ENCODE measurements around the gene SLC2A1. TPM values are rescaled to one million over a fixed set of nuclear protein-coding genes. Genes with fewer than 3 reads are reported as not detected.

The SLC2A1 gene
- total and polyA plus RNA-seq, 11 donors, result 10.6 to 196 (median 29.9) TPM

DNA sequence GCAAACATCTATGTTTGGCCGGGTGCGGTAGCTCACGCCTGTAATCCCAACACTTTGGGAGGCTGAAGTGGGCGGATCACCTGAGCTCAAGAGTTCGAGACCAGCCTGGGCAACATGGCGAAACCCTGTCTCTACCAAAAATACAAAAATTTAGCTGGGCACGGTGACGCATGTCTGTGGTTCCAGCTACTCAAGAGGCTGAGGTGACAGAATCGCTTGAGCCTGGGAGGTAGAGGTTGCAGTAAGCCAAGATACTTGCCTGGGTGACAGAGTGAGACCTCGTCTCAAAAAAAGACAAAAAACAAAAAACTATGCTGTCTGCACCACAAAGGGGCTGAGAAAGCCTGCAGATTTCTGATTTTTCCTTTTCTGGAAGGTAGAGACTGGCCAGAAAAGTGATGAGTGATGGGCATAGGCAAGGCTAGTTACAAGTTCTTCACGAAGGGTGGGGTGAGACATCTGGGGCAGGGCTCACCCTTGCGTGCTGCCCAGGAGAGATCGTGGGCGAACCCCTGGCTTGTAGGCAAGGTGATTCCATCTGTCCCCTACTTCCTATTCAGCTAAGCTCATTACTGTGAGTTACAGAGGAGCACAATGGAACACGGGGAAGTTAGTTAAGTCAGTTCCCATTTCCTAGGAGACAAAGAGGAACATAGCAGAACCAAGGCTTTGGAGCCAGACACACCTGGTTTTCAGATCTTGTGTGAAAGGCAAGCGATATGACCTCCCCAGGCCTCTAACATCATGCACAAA is 3.2 kb downstream of the SLC2A1 start:
- WGBS, 4 donors, result 72 to 85% (median 83%) methylated on average over 16 of the region's 16 CpGs
- H3K27ac ChIP-seq, result peak overlapping the region in 1 of 12 donors; percentile 78
- H3K27me3 ChIP-seq, result peaks cover 0 to 6% (median 0%) of the 10 kb centered on the region in 9 donors
- intact Hi-C loops (cut with DNase I), result loop anchor here in 1 of 10 donors (5.0 kb wide), 1 partner anchor 33 kb away; no protein-coding TSS in a partner anchor
- peaks cover 0 to 68% (median 30%) of the 10 kb centered on the region in 12 donors for H3K4me1 ChIP-seq
- no peaks in the 10 kb centered on the region for H3K36me3 ChIP-seq
- TF ChIP-seq, protein P1, sequence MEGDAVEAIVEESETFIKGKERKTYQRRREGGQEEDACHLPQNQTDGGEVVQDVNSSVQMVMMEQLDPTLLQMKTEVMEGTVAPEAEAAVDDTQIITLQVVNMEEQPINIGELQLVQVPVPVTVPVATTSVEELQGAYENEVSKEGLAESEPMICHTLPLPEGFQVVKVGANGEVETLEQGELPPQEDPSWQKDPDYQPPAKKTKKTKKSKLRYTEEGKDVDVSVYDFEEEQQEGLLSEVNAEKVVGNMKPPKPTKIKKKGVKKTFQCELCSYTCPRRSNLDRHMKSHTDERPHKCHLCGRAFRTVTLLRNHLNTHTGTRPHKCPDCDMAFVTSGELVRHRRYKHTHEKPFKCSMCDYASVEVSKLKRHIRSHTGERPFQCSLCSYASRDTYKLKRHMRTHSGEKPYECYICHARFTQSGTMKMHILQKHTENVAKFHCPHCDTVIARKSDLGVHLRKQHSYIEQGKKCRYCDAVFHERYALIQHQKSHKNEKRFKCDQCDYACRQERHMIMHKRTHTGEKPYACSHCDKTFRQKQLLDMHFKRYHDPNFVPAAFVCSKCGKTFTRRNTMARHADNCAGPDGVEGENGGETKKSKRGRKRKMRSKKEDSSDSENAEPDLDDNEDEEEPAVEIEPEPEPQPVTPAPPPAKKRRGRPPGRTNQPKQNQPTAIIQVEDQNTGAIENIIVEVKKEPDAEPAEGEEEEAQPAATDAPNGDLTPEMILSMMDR (IDR thresholded peaks at IDR 0.05), result no peak
- no peak for TF ChIP-seq POLR2A (IDR thresholded peaks at IDR 0.05)
- H3K4me3 ChIP-seq, result no peak overlapping the region
- ATAC-seq, result no peak
- no peak for DNase-seq
- no peaks in the 10 kb centered on the region for H3K9me3 ChIP-seq

DNA sequence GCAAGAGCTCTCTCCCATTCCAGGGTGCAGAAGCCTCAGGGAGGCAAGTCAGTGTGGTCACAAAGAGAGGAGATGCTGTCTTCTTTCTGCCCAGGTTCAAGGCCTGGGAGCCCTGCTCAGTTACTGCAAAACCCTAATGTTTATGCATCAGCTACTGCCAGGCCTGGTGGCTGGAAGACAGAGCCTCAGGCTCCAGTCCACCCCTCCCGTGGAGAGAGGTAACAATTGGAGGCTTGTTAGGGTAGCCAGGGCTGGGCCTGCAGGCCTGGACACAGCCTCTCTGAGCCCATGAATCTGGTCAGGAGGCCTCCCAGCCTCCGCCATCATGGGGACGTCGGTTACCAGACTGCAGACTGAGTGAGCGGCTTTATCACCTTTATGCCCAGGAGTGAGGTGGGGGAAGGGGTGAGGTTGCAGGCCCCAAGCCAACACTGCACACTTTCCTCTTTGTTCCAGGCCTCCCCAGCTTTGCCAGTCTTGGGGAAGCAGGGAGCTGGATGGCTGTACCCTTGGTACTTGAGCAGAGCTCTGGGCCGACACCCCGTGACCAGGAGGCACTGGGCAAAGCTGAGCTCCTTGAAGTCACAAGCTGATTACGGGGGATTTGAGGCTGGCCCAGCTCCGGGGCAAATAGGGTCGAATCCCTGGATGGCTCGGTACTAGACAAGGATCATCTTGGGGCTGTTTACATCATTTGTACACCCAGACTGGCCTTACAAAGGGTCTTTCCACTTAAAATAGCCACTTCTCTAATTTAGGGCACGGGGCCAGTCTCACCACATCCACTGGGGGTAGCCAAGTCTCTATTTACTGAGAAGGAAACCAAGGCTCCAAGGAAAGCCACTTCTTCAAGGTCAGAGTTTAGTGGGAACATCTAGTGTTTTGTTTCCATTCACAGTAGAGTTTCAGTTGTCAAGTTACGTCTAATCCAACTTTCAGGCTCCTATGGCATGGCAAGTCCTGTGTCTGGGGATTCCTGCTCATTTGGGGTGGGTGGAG is 5.2 kb downstream of the SLC2A1 start:
- ATAC-seq, result peak in 2 of 4 donors; percentile 10 to 12
- TF ChIP-seq, protein P1 (IDR thresholded peaks at IDR 0.05), result no peak
- TF ChIP-seq POLR2A (IDR thresholded peaks at IDR 0.05), result no peak
- intact Hi-C loops (cut with DNase I), result loop anchor here in 1 of 10 donors (2.0 kb wide), 1 partner anchor 25 kb away; no protein-coding TSS in a partner anchor
- peaks cover 0 to 68% (median 30%) of the 10 kb centered on the region in 12 donors for H3K4me1 ChIP-seq
- DNase-seq, result no peak
- H3K4me3 ChIP-seq, result no peak overlapping the region
- no peaks in the 10 kb centered on the region for H3K36me3 ChIP-seq
- H3K9me3 ChIP-seq, result no peaks in the 10 kb centered on the region
- WGBS, 4 donors, result 65 to 76% (median 68%) methylated on average over 11 to 13 of the region's 13 CpGs
- H3K27ac ChIP-seq, result peak overlapping the region in 9 of 12 donors; percentile 9 to 78 (median 42)
- no peaks in the 10 kb centered on the region for H3K27me3 ChIP-seq

DNA sequence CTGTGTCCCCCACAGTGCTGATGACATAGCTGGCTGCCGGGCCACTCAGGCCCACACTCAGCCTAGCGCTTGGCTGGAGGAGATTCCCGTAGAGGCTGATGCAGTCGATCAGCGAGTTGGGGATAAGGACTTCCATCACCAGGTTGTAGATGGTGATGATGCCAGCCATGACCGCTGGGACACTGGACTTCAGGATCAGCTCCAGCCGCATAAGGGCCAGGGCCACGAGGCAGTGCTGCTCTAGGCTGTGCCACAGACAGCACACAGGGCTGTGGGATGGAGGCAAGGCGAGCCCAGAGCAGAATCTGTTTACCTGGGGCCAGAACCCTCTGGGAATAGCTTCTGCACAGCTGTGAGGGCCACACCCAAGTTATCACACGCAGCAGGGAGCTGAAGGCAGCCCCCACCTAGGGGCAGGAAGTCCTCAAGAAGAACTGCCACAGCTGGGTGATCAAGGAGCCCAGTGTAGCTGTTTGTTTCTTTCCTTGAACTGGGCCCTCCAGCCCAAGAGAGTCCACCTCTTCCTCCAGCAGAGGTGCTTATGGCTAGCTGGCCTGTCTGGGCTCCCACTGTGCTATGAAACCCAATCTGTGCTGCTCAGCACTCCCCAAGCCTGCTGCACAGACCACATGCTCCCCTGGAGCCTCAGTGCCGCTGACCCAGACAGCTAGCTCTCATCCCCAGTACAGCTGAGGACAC is 6.2 kb downstream of the SLC2A1 start:
- H3K4me3 ChIP-seq, result peak overlapping the region in 1 of 12 donors; percentile 9
- H3K9me3 ChIP-seq, result no peaks in the 10 kb centered on the region
- ATAC-seq (no peak), DNase-seq (no peak)
- TF ChIP-seq, protein P1 (IDR thresholded peaks at IDR 0.05), result no peak
- TF ChIP-seq POLR2A (IDR thresholded peaks at IDR 0.05), result no peak
- peak overlapping the region in 7 of 12 donors; percentile 9 to 78 (median 42) for H3K27ac ChIP-seq
- peaks cover 0 to 78% (median 29%) of the 10 kb centered on the region in 12 donors for H3K4me1 ChIP-seq
- H3K27me3 ChIP-seq, result no peaks in the 10 kb centered on the region
- 76 to 86% (median 77%) methylated on average over 8 to 11 of the region's 11 CpGs for WGBS, 4 donors
- no peaks in the 10 kb centered on the region for H3K36me3 ChIP-seq
- intact Hi-C loops (cut with DNase I), result loop anchor here in 1 of 10 donors (2.0 kb wide), 1 partner anchor 24 kb away; no protein-coding TSS in a partner anchor
